Lower leg skin (tissue), 3 donors: Measurements from ENCODE around the gene NTMT1.

Experiments
- POLR2A ChIP-seq, 2 donors: fragments of 450-650 bp; IDR thresholded peaks; one replicate each; pipeline ENCODE4 v1.6.1; 2016 to 2017; ENCODE audit warnings: antibody characterized with exemption in 2 of 2, mild to moderate bottlenecking in 1 of 2, moderate library complexity in 1 of 2
- TF ChIP-seq, protein P1 (sequence below), 3 donors: fragments of 450-650 bp; IDR thresholded peaks; one replicate each; pipeline ENCODE4 v1.5.1; 2016; ENCODE audit warnings: antibody characterized with exemption in 3 of 3, mild to moderate bottlenecking in 3 of 3, moderate library complexity in 2 of 3

DNA sequence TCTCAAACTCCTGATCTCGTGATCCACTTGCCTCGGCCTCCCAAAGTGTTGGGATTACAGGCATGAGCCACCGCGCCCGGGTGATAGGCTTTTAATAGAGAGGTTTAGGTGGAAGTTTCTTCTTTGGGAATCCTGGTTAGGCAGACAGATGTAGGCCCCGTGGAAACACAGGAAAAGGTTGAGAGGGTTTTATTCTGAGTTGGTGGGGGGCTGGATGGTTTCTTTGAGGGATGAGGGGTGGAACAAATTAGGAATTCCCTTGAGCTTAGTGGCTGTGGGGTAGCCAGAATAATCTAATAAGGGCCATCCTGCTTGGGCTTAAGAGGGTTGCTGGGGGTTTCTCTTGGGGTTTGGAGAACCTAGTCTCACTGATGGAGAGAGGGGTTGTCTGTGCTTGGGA is 35.5 kb upstream of the NTMT1 start:
- TF ChIP-seq, protein P1, sequence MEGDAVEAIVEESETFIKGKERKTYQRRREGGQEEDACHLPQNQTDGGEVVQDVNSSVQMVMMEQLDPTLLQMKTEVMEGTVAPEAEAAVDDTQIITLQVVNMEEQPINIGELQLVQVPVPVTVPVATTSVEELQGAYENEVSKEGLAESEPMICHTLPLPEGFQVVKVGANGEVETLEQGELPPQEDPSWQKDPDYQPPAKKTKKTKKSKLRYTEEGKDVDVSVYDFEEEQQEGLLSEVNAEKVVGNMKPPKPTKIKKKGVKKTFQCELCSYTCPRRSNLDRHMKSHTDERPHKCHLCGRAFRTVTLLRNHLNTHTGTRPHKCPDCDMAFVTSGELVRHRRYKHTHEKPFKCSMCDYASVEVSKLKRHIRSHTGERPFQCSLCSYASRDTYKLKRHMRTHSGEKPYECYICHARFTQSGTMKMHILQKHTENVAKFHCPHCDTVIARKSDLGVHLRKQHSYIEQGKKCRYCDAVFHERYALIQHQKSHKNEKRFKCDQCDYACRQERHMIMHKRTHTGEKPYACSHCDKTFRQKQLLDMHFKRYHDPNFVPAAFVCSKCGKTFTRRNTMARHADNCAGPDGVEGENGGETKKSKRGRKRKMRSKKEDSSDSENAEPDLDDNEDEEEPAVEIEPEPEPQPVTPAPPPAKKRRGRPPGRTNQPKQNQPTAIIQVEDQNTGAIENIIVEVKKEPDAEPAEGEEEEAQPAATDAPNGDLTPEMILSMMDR (IDR thresholded peaks at IDR 0.05) = no peak
- no peak for TF ChIP-seq POLR2A (IDR thresholded peaks at IDR 0.05)
